Stimulated activated CD8-positive, alpha-beta memory T cell treated with anti-CD3 and anti-CD28 coated beads, Interleukin-15, amount 100 ng/mL, for 1 hour (primary cell): Measurements from ENCODE around the gene MTCL1.

Experiments used
- DNase-seq: peaks from one replicate; pipeline ENCODE4 v3.0.0-alpha.2; 2020; ENCODE audit warnings: low read depth

MTCL1 gene

GRCh38 chr18:8793445-8794155, 88.2 kb downstream of the MTCL1 start:
- no peak for DNase-seq

DNA sequence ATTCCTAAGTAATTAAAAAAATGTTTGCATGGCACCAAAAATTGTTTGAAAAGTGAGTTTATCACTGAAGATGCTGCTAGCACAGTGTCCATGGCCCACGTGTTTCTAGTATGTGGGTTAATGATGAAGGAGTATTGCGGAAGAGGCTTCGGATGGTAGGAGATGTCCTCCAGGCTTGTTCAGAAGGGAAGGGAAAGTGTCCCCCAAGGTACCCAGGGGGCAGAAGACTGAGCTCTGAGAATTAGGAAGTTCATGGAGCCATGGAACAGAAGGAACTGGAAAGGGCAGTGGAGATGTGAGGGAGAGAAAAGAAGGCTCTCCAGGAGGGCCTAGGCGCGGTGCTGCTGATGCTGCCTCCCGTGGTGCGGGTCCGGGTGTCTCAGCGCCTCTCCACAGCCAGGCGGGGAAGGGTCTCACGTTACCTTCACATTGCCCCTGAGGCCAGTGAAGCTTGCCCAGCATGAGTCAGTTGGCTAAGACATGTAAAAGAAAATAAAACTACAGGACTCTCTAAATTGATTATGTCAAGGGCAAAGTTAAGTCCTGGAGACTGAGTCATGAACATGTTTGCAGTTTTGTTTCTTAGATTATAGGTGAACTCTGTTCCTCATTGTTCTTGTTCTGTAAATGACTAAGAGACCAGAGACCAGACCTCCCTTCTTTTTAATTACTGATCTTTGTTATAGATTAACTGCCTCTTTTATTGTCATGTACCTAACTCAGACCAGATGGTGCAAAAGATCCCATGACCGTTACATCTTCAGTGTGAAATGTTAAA, 89.0 kb downstream of the MTCL1 start:
- DNase-seq, result no peak

DNA sequence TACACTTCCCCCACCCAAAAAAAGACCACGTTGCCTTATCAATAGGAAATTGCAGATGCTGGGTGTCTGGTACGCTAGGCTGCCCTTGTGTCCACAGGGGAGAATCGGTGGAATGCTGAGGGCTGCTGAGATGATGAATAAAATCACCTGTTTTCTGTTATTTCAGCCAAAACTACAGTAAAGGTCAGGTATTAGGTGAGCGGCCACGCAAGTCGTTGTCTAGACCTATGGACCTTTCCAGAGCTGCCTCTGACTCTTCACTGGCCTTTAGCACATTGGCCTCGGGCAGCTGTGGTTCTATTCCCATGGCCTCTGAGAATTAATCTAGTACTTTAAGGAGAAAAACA, 89.6 kb downstream of the MTCL1 start:
- DNase-seq, result no peak

DNA sequence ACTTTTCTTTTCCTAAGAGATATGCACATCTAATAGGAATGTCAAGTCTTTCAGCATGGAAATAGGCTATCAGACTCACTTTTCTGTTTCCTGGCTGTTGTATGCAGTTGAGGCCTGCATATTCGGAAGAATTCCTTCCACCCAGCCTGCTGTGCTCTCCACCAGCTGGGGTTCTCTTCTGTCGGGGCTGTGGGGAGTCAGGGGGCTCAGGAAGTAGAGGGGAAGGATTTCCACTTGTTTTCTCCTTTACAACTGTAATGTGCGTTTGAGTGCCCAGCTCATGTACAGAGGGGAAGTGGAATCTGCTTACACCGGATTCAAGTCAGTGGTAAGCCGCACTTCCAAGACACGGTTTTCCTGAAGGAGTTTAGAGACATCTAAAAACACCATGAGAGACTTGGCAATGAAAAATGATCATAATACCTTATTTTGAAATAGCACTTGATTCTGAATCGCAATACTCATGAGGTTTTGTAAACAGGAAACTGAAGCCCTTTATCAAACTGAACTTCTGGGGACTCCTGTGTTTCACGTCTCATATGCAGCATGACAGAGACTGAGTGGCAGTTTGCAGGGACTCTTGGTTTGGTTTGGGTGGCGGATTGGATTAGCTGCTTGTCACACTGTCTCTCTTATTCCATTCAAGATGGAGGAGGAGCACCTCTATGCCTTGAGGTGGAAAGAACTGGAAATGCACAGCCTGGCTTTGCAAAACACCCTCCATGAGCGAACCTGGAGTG, 90.4 kb downstream of the MTCL1 start:
- DNase-seq, result no peak

DNA sequence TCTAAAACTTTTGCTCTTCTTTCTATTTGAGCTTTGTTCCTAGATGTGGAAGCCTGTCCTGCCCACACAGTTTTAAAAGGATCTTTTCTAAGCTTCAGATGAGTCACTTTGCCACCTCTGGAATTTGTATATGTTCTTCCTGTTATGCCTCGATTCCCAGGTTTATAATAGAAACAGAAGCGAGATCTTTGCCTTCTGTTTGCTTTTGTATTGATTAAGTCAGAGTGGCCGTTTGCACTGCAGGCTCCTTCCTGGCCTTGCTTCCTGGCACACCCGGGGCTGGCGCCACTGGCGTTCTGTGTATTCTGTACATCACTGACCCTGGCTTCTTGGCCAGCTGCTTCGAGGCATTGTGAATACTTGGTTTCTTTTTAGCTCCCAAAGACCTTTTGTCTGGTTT, 91.8 kb downstream of the MTCL1 start:
- DNase-seq, result no peak

GRCh38 chr18:8799001-8799400, 93.6 kb downstream of the MTCL1 start:
- no peak for DNase-seq

GRCh38 chr18:8799596-8800441, 94.5 kb downstream of the MTCL1 start:
- DNase-seq, result no peak

GRCh38 chr18:8800445-8800844, 95.1 kb downstream of the MTCL1 start:
- DNase-seq, result no peak

GRCh38 chr18:8800876-8801262, 95.5 kb downstream of the MTCL1 start:
- DNase-seq, result no peak

GRCh38 chr18:8801263-8801901, 96.0 kb downstream of the MTCL1 start:
- DNase-seq, result no peak

DNA sequence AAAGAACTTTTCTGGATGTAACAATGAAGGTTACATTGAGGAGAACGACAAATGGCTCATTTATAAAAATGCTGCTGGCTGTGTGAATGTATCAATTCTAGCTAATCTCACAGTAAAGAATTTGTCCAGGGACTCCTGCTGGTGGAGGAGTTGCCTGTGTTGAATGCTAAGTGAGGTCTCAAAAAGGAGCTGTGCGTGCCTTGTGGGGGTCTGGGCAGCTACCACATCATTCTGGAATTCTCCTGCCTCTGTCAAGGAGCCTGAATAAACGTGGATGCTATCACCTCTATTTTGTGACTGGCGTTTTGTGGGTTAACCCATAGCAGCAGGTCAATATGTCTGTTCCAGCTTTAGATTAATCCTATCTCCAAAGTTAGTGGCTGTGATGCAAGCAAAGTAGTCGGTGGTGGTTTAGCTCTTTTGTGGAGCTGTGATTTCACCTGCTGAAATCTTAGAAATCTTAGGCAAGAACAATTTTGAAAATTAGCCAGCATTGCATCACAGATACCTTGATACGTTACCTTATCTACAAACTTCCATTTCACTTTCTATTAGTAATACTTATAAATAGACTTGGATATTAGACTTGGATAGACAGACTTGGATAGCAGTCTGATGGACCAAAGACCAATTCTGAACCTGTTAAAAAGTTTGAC, 96.8 kb downstream of the MTCL1 start:
- no peak for DNase-seq

GRCh38 chr18:8803063-8803795, 97.9 kb downstream of the MTCL1 start:
- no peak for DNase-seq

DNA sequence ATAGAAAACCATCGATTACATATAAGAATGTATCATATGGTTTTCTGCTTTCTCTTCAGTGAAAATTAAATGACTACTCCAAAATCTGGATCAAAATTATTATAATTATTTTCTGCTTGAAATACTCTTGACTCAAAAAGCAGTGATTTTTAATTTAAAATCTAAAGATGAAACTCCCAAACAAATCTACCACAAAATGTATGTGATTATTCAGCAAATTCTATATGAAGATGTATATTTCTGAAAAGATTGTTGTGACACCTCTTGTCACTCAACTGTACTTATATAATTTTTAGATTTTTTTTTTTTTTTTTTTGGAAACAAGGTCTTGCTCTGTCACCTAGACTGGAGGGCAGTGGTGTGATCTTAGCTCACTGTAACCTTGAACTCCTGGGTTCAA, 98.6 kb downstream of the MTCL1 start:
- no peak for DNase-seq

- DNase-seq, result no peak
Measured at GRCh38 chr18:8805552-8805951, 100.2 kb downstream of the MTCL1 start.

GRCh38 chr18:8806100-8806797, 100.9 kb downstream of the MTCL1 start:
- no peak for DNase-seq

DNA sequence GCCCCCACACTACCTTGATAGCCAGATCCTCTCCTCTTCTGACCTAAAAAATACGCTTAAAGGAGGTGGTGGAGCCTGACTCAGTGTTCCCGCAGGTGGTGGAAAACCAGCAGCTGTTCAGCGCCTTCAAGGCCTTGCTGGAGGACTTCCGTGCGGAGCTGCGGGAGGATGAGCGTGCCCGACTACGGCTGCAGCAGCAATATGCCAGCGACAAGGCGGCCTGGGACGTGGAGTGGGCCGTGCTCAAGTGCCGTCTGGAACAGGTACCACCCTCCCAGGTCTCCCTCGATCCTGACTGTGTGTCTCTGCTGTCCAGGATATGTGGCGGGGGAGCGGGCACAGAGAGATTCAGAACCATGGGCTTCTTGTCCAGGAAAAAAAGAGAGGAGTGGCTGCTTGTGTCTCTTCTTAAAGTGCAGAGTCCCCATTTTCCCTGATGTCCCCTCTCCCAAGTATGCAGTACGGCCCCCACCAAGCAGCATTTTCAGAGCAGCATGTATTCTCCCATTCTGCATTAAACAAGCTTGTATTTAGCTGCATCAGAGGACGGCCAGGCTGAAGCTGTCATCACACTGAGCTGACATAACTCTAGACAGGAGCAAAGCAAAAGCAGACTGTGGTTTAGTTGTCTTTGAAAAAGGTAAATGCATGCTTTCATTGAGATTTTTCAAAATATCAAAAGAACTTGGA, 101.6 kb downstream of the MTCL1 start:
- no peak for DNase-seq

GRCh38 chr18:8807488-8807805, 102.1 kb downstream of the MTCL1 start:
- no peak for DNase-seq

DNA sequence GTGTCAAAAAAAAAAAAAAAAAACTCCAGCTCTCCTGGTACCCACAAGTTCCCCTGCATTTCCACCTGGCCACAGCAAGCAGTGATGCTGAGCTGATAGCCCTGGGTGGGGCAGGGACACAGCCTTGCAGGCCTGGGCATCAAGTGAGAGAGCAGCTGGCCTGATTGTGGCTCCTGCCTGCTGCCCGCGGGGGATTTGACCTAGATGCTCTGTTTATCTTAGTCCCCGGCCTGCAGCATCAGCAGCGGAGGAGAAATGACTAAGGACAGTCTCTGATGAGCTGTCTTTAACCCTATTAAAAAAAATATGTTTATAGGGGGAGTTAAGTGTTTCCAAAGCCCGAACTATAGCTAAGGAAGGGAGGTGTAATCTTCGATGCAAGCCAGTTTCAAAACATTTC, 102.6 kb downstream of the MTCL1 start:
- DNase-seq, result no peak

GRCh38 chr18:8809514-8809913, 104.2 kb downstream of the MTCL1 start:
- no peak for DNase-seq
